ENCODE data around the gene SLC36A3. TPM values are rescaled to one million over a fixed set of nuclear protein-coding genes. Genes with fewer than 3 reads are reported as not detected.

Gene SLC36A3
- total RNA-seq, 2 experiments from 2014 or later: not detected

GRCh38 chr5:151345187-151345807 lies 41.7 kb upstream of the SLC36A3 start:
- Histone ChIP-seq H3K4me3 (ENCODE audit: low read depth, low read length, poor library complexity, severe bottlenecking) (no peak overlapping the region), H2AFZ (ENCODE audit: low read length) (no peak overlapping the region), H3K27ac (ENCODE audit: low read depth, low read length, poor library complexity, severe bottlenecking) (no peak overlapping the region), H3K4me1 (ENCODE audit: insufficient read depth, low read length, poor library complexity, severe bottlenecking) (no peaks in the 10 kb centered on the region), H4K20me1 (ENCODE audit: insufficient read depth, low read length) (no peaks in the 10 kb centered on the region), H3K36me3 (ENCODE audit: insufficient read depth, low read length) (no peaks in the 10 kb centered on the region), H3K4me2 (ENCODE audit: low read length) (no peak overlapping the region), H3K9me3 (ENCODE audit: low read length) (no peaks in the 10 kb centered on the region), H3K79me2 (ENCODE audit: insufficient read depth, low read depth, low read length) (no peaks in the 10 kb centered on the region), H3K9me2 (ENCODE audit: insufficient read depth, low read length) (no peaks in the 10 kb centered on the region)
- intact Hi-C loops (cut with micrococcal nuclease; ENCODE audit: unreplicated experiment): no loop called here
- ChIA-PET POLR2A (interaction anchor here (0.6 to 0.7 kb wide), 2 partner anchors 189 to 341 kb away, joined by 3 read pairs; no protein-coding TSS in a partner anchor), CTCF (ENCODE audit: unreplicated experiment) (no interaction called here)
- no TSS peak for BruUV-seq (replicated peaks)
- TF ChIP-seq EZH2phosphoT487 (IDR thresholded peaks at IDR 0.05; ENCODE audit: borderline replicate concordance, low read depth, low read length) (no peak), CTCF (conservative IDR thresholded peaks at IDR 0.05; ENCODE audit: low read length) (no peak)
- DNase-seq (ENCODE audit: low spot score): no peak

GRCh38 chr5:151344088-151344487 lies 40.5 kb upstream of the SLC36A3 start:
- DNase-seq (ENCODE audit: low spot score): no peak
- no peaks in the 10 kb centered on the region for H3K79me2 ChIP-seq (ENCODE audit: insufficient read depth, low read depth, low read length)
- no peak overlapping the region for H3K4me3 ChIP-seq (ENCODE audit: low read depth, low read length, poor library complexity, severe bottlenecking)
- H3K9me2 ChIP-seq (ENCODE audit: insufficient read depth, low read length): no peaks in the 10 kb centered on the region
- CTCF ChIA-PET (ENCODE audit: unreplicated experiment): no interaction called here
- POLR2A ChIA-PET: no interaction called here
- no peak for TF ChIP-seq CTCF (conservative IDR thresholded peaks at IDR 0.05; ENCODE audit: low read length)
- no peak for TF ChIP-seq EZH2phosphoT487 (IDR thresholded peaks at IDR 0.05; ENCODE audit: borderline replicate concordance, low read depth, low read length)
- no peaks in the 10 kb centered on the region for H4K20me1 ChIP-seq (ENCODE audit: insufficient read depth, low read length)
- H3K4me2 ChIP-seq (ENCODE audit: low read length): no peak overlapping the region
- no peaks in the 10 kb centered on the region for H3K9me3 ChIP-seq (ENCODE audit: low read length)
- no peak overlapping the region for H2AFZ ChIP-seq (ENCODE audit: low read length)
- no peaks in the 10 kb centered on the region for H3K4me1 ChIP-seq (ENCODE audit: insufficient read depth, low read length, poor library complexity, severe bottlenecking)
- no peak overlapping the region for H3K27ac ChIP-seq (ENCODE audit: low read depth, low read length, poor library complexity, severe bottlenecking)
- intact Hi-C loops (cut with micrococcal nuclease; ENCODE audit: unreplicated experiment): no loop called here
- no peaks in the 10 kb centered on the region for H3K36me3 ChIP-seq (ENCODE audit: insufficient read depth, low read length)
- no TSS peak for BruUV-seq (replicated peaks)

- no peak for DNase-seq (ENCODE audit: low spot score)
- H3K4me3 ChIP-seq (ENCODE audit: low read depth, low read length, poor library complexity, severe bottlenecking): no peak overlapping the region
- POLR2A ChIA-PET: no interaction called here
- H3K79me2 ChIP-seq (ENCODE audit: insufficient read depth, low read depth, low read length): no peaks in the 10 kb centered on the region
- no peaks in the 10 kb centered on the region for H3K9me2 ChIP-seq (ENCODE audit: insufficient read depth, low read length)
- no peaks in the 10 kb centered on the region for H3K9me3 ChIP-seq (ENCODE audit: low read length)
- H2AFZ ChIP-seq (ENCODE audit: low read length): no peak overlapping the region
- intact Hi-C loops (cut with micrococcal nuclease; ENCODE audit: unreplicated experiment): no loop called here
- H3K27ac ChIP-seq (ENCODE audit: low read depth, low read length, poor library complexity, severe bottlenecking): no peak overlapping the region
- no TSS peak for BruUV-seq (replicated peaks)
- H3K36me3 ChIP-seq (ENCODE audit: insufficient read depth, low read length): no peaks in the 10 kb centered on the region
- no peaks in the 10 kb centered on the region for H4K20me1 ChIP-seq (ENCODE audit: insufficient read depth, low read length)
- H3K4me2 ChIP-seq (ENCODE audit: low read length): no peak overlapping the region
- CTCF ChIA-PET (ENCODE audit: unreplicated experiment): no interaction called here
- H3K4me1 ChIP-seq (ENCODE audit: insufficient read depth, low read length, poor library complexity, severe bottlenecking): no peaks in the 10 kb centered on the region
- TF ChIP-seq CTCF (conservative IDR thresholded peaks at IDR 0.05; ENCODE audit: low read length) (no peak), EZH2phosphoT487 (IDR thresholded peaks at IDR 0.05; ENCODE audit: borderline replicate concordance, low read depth, low read length) (no peak)
These were observed 36.4 kb upstream of the SLC36A3 start for GRCh38 chr5:151340004-151340403.

Measured in OCI-LY7 (cell line).